Measurements from ENCODE around the gene DUSP19.

The DUSP19 gene

GRCh38 chr2:183069174-183069573, 9.4 kb upstream of the DUSP19 start:
- DNase-seq: no peak

DNA sequence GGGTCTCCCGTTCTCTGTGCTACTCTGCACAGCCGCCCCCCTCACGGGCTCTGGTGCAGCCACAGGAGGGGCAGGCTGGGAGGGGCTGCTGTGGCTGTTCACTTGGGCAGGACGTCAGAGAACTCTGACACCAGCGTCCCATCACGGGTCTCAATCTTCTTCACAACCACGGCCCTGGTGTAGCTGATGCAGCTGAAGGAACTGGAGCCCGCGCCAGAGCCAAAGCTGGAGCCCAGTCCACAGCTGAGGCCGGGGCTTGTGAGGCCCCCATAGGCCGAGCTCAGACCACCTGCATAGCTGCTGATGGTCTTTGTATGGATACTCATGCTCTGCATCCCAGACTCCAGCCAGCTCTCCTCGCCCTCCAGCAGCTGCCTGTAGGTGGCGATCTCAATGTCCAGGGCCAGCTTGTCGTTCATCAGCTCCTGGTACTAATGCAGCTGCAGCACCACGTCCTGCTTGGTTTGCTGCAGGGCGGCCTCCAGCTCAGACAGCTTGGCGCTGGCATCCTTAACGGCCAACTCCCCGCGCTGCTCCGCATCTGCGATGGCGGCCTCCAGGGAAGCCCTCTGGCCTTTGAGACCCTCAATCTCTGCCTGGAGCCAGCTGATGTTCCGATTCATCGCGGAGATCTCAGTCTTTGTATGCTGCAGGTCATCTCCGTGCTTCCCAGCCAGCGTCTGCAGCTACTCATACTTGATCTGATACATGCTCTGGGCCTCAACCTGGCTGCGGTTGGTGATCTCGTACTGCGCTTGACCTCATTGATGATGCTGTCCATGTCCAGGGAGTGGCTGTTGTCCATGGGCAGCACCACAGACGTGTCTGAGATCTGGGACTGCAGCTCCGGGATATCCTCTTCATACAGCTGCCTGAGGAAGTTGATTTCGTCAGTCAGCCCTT, 7.4 kb upstream of the DUSP19 start:
- DNase-seq: no peak

GRCh38 chr2:183072177-183072576, 6.4 kb upstream of the DUSP19 start:
- no peak for DNase-seq

- no peak for DNase-seq
Observed at GRCh38 chr2:183078163-183078463, 434 bp upstream of the DUSP19 start.

GRCh38 chr2:183079139-183079775, 710 bp downstream of the DUSP19 start:
- peak; percentile 48 for DNase-seq

DNA sequence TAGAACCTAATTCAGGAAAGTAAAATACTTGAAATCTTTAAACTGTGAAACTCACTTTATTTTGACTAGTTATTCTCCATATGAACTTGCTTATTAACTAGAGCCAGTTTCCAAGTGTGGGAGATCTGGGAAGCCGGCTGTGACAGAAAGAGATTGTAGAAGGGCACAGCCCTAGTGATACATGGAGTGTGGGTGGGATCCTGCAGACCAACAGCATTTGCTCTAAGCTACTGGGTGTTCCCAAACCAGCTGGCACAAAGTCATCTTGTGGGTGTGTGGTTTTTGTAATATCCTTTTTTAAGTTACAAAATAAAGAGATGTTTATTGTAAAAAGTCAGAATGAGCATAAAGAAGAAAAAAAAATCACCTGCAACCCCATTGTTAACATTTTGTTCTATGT, 3.4 kb downstream of the DUSP19 start:
- DNase-seq: no peak

DNA sequence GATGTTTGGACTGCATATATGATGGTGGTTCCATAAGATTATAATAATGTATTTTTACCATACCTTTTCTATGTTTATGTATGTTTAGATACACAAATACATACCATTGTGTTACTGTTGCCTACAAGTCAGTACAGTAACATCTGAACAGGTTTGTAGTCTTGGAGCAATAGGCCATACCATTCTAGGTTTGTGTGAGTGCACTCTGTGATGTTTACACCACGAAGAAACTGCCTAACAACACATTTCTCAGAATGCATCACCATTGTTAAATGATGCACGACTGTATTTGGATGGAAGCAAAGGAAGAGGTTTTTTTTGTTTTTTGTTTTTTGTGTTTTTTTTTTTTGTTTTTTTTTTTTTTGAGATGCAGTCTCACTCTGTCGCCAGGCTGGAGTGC, 9.5 kb downstream of the DUSP19 start:
- DNase-seq: no peak

- DNase-seq: no peak
Observed at GRCh38 chr2:183089192-183089851, 10.8 kb downstream of the DUSP19 start.

DNA sequence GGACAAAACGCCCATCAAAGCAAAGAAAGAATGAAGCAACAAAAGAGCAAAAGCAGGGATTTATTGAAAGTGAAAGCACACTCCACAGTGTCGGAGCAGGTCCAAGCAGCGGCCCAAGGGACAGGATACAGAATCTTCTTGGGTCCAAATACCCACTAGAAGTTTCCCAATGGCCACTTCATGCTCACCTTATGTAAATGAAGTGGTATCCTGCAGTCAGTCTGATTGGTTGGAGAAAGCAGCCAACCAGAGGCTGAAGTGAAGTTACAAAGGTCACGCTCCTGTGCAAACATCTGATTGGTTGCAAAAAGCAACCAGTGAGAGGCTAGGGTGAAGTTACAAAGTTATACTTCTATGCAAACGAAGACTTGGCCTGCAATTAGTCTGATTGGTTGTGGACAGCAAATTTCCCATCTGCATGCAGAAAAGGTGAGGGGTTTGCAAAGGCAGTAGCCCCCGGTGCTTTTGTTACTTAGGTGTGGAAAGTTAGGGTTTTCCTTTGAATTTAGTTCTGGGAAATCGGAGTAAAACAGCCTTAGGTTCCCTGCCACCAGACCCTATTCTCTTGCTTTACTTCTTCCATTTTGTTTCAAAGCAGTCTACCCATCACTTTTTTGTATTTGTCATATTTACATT, 12.9 kb downstream of the DUSP19 start:
- DNase-seq: no peak

- no peak for DNase-seq
Observed at GRCh38 chr2:183091954-183092345, 13.4 kb downstream of the DUSP19 start.

DNA sequence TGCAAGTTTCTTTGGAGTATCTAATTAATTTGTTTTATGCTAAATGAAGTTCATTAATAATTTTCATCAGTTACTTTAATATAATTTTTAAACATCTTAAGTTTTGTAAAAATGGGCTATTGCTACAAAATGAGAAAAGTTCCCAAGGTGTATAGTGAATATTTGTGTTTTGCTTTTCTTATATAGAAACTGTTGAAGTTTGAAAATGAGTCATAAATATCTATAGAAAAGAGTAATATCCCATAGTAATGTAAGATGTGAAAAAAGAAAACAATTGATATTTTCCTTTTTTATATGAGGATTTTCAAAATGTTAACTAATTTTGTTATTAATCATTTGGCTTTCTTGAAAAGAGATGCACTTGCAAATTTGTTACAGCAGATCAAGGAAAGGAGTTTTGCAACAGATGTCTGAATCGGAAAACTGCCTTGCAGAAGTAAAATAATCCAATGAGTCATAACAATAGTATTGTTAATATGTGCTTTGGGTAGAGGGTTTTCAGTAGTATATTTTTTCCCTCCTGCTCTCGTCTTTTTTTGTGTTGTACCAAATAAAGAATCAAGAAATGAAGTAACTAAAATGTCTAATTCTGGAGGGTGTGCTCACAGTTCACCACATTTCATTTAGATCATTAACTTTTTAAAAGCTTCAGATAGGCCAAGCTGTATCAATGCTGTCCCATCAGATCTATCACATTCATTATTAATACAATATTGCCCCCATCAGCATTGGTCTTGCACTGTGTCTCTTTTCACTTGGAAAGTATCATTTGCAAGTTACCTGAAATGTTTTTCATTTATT, 15.5 kb downstream of the DUSP19 start:
- DNase-seq: no peak

- DNase-seq: no peak
Observed at GRCh38 chr2:183105402-183106134, 27.0 kb downstream of the DUSP19 start.

DNA sequence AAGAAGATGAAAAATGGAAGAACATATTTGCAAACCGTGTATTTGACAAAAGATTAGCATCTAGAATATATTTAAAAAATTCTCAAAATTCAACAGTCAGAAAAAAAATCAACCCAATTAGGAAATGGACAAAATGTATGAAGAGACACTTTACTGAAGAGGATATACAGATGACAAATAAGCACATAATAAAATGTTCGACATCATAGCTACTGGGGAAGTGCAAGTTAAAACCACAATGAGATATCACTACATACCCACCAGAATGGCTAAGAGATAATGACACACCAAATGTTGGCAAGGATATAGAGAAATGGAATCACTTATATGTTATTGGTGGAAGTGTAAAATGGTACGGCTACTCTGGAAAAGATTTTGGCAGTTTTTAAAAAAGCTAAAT, 34.0 kb downstream of the DUSP19 start:
- no peak for DNase-seq

DNA sequence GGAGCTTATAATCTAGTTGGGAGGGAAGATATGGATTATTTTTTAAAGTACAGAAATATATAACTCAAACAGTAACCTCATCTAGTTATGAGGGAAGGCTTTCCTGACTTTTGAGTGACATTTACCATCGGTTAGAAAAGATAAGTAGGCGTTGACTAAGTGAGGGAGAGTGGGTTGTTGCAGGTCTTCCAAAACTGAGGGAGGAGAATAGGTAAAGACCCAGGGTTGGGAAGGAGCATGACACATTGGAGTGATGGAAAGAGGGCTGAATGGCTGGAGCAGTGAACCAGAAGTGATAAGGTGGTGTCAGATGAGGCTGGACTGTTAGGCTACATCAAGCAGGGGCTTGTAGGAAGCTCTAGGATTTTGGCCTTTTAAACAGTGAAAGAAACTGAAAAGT, 35.1 kb downstream of the DUSP19 start:
- no peak for DNase-seq

GRCh38 chr2:183117226-183117625, 38.7 kb downstream of the DUSP19 start:
- no peak for DNase-seq

DNA sequence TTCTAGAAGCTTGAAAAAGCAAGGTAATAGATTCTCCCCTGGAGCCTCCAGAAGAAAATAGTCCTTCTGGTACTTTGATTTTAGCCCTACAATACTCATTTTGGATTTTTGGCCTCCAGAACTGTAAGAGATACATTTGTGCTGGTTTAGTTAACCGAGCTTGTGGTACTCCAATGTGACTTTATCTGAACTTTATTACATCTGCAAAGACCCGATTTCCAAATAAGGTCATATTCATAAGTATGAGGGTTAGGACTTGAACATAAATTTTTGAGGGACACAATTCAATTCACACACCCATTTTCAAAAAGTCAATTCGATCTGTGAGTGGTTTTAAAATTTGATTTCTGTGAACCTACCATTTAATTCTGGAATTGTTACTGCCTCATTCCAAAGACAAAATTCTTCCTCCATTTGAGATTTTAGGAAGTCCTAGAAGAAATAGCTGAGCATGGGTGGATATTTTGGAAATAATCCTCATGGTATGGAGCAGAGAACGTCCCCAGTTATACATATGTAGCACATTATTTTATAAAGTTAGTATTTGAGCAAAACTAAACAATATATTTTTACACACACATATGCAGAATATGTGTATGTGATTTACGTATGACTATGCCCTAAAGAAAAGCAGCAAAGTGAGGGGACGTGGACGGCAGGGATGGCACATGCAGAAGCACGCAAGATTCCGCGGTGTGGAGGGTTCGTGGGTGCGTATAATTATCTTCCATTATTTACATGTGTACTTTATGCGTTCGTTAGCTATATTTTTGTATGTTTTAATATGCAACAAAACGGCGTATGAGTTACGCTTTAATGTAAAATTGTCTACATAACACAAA, 44.8 kb downstream of the DUSP19 start:
- no peak for DNase-seq

DNA sequence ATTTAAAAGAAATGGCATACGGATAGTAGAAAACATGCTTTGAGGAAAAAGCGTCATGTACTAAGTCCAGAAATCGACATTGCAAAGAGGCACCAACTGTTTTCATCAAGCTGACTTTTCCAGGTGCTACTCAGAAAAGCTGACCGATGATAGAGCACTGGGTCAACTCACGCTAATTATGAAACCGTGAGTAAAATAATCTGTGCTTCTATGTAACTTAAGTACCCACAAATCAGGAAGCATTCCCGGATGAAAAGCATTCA, 45.3 kb downstream of the DUSP19 start:
- no peak for DNase-seq

GRCh38 chr2:183124222-183124956, 45.8 kb downstream of the DUSP19 start, which contains the start of gene NUP35:
TSS of gene NUP35 (plus strand) at chr2:183124443. CDS start at chr2:183124458, 15 bp downstream.
- DNase-seq: peak; percentile 97

DNA sequence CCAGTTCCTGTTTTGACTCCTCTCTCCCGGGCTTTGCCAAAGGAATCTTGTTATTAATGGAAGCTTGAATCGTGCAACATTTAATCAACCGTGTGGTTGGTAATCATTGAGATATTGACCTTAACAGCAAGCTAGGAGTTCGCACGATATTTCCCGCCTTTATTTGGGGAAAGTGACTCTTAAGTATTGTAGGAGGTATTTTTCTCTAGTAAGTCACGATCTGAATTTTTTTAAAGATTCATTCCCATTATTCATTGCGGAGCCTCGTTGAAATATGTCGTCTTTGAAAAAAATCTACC, 46.4 kb downstream of the DUSP19 start:
- no peak for DNase-seq

- DNase-seq: no peak
Observed at GRCh38 chr2:183125659-183126341, 47.3 kb downstream of the DUSP19 start.

Data from NCI-H345 (cell line).